Activated T-helper 2 cell treated with anti-CD3 and anti-CD28 coated beads, Interferon-gamma antibody, Interleukin-2, Interleukin-4, amounts not matched to agents 10 μg/mL and 5 μg/mL and 100 μg/mL, durations not matched to agents 14 hours and 24 hours and 36 hours (primary cell): ENCODE results near the gene APC2. TPM values are rescaled to one million over a fixed set of nuclear protein-coding genes. Genes with fewer than 3 reads are reported as not detected.
"Not testable (repeated sequence)": the region's sequence is repeated elsewhere in the genome, so short reads cannot be mapped to it uniquely, and the experiment has no call there.

Experiments used
- DNase-seq: peaks from one replicate; pipeline ENCODE4 v3.0.0; 2021; ENCODE audit warnings: low spot score
- H3K27ac Mint-ChIP-seq: one replicate; pipeline ENCODE4 v1.8.0; 2021; ENCODE audit warnings: mixed read lengths
- H3K27me3 Mint-ChIP-seq: one replicate; pipeline ENCODE4 v1.8.0; 2021; ENCODE audit warnings: low read depth, mixed read lengths
- H3K36me3 Mint-ChIP-seq: one replicate; pipeline ENCODE4 v1.8.0; 2021; ENCODE audit warnings: low read depth, mixed read lengths
- H3K4me1 Mint-ChIP-seq: one replicate; pipeline ENCODE4 v1.8.0; 2021; ENCODE audit warnings: low read depth, mixed read lengths
- H3K4me3 Mint-ChIP-seq: one replicate; pipeline ENCODE4 v1.8.0; 2021; ENCODE audit warnings: low read depth, mild to moderate bottlenecking, moderate library complexity, mixed read lengths
- H3K9me3 Mint-ChIP-seq: one replicate; pipeline ENCODE4 v1.8.0; 2021; ENCODE audit warnings: mixed read lengths
- intact Hi-C: fragments of 100-400 bp; cut with micrococcal nuclease; formaldehyde crosslinking; loops from one replicate; pipeline ENCODE4 v1.15.1; 2023
- total RNA-seq: library from RNA; stranded (reverse); gene quantifications from 2 replicates; pipeline ENCODE4 v1.2.3, GENCODE V29; 2022

Gene APC2
- total RNA-seq, 1 donor from 2014 or later = 0.21 TPM

DNA sequence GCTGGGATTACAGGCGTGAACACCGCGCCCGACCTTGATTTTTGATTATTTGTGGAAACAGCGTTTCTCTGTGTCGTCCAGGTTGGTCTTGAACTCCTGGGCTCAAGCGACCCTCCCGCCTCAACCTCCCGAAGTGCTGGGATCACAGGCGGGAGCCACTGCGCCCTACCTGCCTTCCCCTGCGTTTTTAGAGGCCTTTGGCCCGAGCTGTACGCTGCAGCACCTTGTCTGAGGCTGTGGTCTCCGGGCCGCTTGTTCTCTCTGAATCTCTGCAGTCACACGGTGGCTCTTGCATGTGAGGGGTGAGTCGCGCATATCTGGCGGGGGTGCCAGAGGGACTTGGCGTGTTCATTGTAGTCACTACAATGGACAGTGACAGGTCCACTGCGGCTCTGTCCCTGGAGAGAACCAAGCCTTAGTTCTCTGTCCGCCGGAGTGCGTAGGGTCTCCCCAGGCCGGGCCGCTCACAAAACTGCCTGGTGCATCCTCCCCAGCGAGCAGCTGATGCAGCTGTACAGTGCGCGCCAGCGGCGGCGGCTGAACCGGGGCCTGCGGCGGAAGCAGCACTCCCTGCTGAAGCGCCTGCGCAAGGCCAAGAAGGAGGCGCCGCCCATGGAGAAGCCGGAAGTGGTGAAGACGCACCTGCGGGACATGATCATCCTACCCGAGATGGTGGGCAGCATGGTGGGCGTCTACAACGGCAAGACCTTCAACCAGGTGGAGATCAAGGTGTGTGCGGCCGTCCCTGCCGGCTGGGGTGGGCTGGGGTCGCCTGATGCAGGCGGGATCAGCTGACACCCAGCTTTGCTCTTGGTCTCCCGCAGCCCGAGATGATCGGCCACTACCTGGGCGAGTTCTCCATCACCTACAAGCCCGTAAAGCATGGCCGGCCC lies 10.2 kb upstream of the APC2 start:
- not testable (repeated sequence) for DNase-seq, H3K27me3 Mint-ChIP-seq, H3K9me3 Mint-ChIP-seq
- Mint-ChIP-seq H3K36me3 (peaks cover 56% of the 10 kb centered on the region), H3K27ac (peak overlapping the region; percentile 77), H3K4me1 (peaks cover 14% of the 10 kb centered on the region), H3K4me3 (peak overlapping the region; percentile 99)
- intact Hi-C loops = loop anchor here (10.0 kb wide), 1 partner anchor 75 kb away; the partner anchor contains the start of gene ADAMTSL5

DNA sequence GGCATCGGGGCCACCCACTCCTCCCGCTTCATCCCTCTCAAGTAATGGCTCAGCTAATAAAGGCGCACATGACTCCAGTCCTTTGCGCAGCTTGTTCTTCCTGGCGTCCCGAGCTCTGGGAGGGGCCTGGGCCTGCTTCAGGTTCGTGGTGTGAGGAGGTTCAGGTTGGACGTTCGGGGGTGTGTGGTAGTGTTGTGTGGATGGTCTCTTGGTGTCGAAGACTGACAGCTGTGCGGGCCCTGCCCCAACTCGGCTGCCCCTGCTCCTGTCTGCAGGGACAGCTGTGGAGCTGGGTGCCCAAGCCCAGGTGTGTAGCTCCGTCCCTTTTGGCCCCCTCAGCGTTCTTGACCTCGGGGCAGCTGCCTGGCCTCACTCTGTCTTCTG lies 9.5 kb upstream of the APC2 start:
- DNase-seq = no peak
- H3K36me3 Mint-ChIP-seq = peaks cover 53% of the 10 kb centered on the region

DNA sequence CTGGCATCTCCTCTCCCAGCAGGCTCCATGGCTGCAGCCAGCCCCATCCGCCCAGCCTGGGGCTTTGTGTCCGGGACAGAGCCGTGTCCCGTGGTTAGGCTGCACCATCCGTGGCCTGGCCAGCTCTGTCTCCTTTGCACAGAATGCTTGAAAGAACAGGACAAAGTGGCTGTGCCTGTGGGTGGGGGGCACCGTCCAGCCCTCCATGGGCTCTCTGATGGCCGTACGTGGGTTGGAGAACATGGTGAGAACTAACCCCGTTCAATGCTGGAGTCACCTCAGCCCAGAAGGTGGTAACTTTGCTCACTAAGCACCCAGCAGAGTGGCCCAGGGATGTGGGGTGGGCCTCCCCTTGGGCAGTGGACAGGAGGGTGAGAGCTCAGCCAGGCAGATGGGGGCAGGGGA lies 8.9 kb upstream of the APC2 start:
- Mint-ChIP-seq H3K9me3 (no peaks in the 10 kb centered on the region), H3K4me1 (peaks cover 15% of the 10 kb centered on the region), H3K4me3 (peak overlapping the region; percentile 99), H3K36me3 (peaks cover 48% of the 10 kb centered on the region), H3K27ac (no peak overlapping the region), H3K27me3 (no peaks in the 10 kb centered on the region)
- intact Hi-C loops = loop anchor here (10.0 kb wide), 1 partner anchor 74 kb away; the partner anchor contains the start of gene ADAMTSL5
- no peak for DNase-seq

More for the DNA sequence above, 9.5 kb upstream of the APC2 start:
- Mint-ChIP-seq H3K4me1 (peaks cover 14% of the 10 kb centered on the region), H3K4me3 (peak overlapping the region; percentile 99), H3K9me3 (no peaks in the 10 kb centered on the region), H3K27me3 (no peaks in the 10 kb centered on the region), H3K27ac (peak overlapping the region; percentile 65)
- intact Hi-C loops = loop anchor here (10.0 kb wide), 1 partner anchor 74 kb away; the partner anchor contains the start of gene ADAMTSL5

DNA sequence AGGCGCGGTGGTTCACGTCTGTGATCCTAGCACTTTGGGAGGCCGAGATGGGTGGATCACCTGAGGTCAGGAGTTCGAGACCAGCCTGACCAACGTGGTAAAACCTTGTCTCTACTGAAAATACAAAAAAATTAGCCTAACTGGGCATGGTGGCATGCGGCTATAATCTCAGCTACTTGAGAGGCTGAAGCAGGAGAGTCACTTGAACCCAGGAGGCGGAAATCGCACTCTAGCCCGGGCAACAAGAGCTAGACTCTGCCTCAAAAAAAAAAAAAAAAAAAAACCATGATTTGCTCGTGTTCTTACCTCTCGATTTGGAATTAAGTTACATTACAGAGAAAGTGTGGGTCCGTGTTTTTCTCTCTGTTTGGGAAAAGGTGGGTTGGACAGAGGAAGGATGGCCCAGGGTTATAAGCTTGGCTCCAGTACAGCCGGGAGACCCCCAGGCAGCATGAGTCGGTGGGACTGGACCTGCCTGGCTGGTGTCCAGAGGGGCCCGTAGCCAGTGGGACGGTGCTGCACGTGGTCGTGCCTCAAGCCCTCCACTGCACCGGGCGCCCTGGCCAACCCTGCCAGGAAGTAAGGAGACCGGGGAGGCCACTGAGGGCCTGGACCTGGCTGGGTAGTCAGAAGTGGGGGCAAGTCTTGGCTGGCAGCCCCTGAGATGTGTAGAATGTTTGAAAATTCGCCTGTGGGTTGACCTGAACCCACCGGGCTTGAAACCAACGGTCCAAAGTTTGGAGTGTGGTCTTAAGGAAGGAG lies 8.1 kb upstream of the APC2 start:
- intact Hi-C loops = loop anchor here (10.0 kb wide), 1 partner anchor 73 kb away; the partner anchor contains the start of gene ADAMTSL5
- no peak for DNase-seq
- Mint-ChIP-seq H3K36me3 (peaks cover 48% of the 10 kb centered on the region), H3K4me3 (peak overlapping the region; percentile 56), H3K27ac (no peak overlapping the region), H3K27me3 (peaks cover 3% of the 10 kb centered on the region), H3K9me3 (no peaks in the 10 kb centered on the region), H3K4me1 (peaks cover 15% of the 10 kb centered on the region)

DNA sequence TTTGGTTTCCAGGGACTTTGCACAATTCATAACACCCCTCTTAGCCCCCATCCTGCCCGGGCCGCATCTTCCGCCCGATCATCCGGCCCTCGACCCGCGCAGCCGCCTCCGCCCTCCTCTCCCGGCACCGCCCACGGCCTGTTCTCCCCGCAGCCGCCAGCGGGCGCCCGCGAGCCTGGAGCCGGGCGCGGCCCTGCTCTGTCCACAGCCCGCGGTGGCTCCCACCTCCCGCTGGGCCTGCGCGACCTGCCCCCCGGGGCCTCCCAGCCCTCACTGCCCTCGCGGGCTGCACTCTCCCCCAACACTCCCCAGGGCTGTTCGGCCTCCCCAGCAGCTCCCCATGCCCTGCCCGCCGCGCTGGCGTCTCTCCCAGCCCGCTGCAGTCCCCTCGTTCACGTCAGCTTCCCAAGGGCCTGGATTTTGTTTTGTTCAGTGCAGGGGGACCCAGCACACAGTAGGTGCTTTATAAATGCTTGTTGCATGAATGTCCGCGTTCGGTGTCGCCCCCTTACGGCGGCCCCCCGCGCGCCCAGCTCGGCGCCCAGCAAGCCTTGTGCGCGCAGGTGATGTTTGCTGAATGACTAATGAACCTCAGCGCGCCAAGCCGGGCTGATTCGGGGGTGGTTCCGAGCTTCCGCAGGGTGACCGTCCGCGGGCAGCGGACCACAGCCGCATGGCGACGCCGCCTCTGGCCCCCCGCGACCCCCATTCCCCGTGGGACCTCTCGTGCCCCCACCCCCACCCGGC lies 4.6 kb upstream of the APC2 start:
- no peaks in the 10 kb centered on the region for H3K9me3 Mint-ChIP-seq
- intact Hi-C loops = loop anchor here (10.0 kb wide), 1 partner anchor 69 kb away; the partner anchor contains the start of gene ADAMTSL5
- peaks cover 4% of the 10 kb centered on the region for H3K4me1 Mint-ChIP-seq
- no peak overlapping the region for H3K27ac Mint-ChIP-seq
- peaks cover 24% of the 10 kb centered on the region for H3K27me3 Mint-ChIP-seq
- DNase-seq = peak; percentile 78
- peaks cover 25% of the 10 kb centered on the region for H3K36me3 Mint-ChIP-seq
- peak overlapping the region; percentile 63 for H3K4me3 Mint-ChIP-seq

DNA sequence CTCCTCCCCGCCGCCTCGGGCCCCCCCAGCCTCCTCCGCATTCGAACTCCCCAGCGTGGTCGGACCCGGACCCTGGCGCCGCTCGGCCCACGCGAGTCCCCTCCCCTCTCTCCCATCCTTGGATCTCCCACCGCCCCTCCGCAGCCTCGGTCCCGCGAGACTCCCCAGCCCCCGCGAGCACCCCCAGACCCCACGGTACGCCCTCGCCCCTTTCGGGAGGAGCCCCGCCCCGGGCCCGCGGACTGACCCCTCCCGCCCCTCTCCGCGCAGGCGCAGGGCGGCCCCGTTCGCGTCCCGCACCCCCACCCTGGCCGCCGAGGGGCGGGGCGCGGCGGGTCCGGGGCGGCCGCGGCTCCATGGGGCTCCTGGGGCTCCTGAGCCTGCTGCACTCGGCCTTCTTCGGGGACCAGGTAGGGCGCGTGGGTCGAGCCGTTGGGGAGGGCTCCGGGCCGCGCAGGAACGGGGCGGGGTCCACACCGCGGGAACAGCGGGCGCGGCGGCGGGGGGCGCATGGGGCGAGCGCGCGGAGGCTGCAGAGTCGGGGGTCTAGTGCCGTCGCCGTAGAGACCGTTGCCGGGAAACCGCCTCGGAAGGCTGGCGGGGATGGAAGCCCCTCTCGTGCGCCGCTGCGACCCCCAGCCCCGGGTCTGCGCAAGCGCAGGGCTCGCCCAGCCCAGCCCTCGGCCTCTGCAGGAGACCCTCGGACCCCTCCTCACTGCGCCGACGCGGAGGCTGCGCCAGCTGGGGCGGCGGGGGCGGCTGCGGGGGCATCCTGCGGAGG lies 3.8 kb upstream of the APC2 start:
- Mint-ChIP-seq H3K4me1 (peaks cover 2% of the 10 kb centered on the region), H3K27me3 (peaks cover 32% of the 10 kb centered on the region), H3K36me3 (peaks cover 17% of the 10 kb centered on the region), H3K9me3 (no peaks in the 10 kb centered on the region), H3K27ac (no peak overlapping the region), H3K4me3 (no peak overlapping the region)
- intact Hi-C loops = loop anchor here (10.0 kb wide), 1 partner anchor 69 kb away; the partner anchor contains the start of gene ADAMTSL5
- DNase-seq = no peak

DNA sequence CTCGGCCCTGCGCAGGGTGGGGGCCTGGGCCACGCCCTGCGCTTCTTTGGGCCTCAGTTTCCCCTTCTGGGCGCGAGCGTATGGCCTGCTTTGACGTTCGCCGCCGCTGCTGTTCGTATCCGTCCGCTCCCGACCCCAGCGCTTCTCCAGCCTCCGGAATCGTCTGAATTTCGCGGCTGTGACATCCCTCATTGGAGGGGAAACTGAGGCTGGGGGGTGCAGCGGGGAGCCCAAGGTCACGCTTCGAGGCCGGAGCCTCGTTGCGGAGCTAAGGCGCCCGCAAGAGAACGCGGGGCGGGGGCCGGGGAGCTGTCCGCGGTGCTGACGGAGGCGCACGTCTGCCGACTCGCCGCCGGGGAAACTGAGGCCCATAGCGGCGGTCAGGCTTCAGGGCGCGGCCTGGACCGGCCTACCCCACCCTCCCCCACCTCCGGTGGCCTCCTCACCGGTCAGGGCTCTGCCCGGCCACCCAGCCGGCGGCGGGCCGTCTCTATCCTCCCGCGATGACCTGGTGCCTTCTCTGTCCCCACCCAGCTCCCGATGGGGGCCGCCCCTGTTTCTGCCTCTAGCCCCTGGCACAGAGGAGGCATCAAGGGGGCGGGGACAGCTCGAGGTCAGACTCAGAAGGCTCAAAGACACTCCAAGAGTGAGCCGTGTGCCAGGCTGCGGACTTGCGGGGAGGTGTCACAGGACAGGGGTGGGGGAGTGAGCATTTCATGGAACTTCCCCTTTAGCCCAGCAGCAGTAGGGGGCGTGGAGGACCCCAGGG lies 3.0 kb upstream of the APC2 start:
- no peak for DNase-seq
- peaks cover 2% of the 10 kb centered on the region for H3K4me1 Mint-ChIP-seq
- H3K27ac Mint-ChIP-seq = no peak overlapping the region
- no peaks in the 10 kb centered on the region for H3K9me3 Mint-ChIP-seq
- intact Hi-C loops = loop anchor here (10.0 kb wide), 1 partner anchor 68 kb away; the partner anchor contains the start of gene ADAMTSL5
- H3K27me3 Mint-ChIP-seq = peaks cover 37% of the 10 kb centered on the region
- peaks cover 10% of the 10 kb centered on the region for H3K36me3 Mint-ChIP-seq
- H3K4me3 Mint-ChIP-seq = no peak overlapping the region

DNA sequence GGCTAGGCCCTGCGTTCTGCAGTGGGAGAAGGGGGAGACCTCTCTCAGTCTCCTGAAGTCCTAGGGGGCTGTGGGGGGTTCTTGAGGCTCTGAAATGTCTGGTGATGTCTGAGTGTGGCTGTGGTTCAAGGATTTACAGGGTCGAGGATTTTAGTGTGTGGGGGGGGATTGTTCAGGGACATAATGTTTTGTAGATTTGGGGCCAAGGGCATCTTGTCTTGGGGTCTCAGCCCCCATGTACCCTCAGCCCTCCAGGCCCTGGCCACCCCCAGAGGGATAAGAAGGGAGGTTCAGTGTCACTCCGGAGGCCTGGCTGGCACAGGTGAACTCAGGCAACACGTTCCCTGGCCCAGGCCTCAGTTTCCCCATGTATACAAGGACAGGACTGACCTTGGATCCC lies 2.4 kb upstream of the APC2 start:
- H3K27ac Mint-ChIP-seq = no peak overlapping the region
- DNase-seq = no peak
- H3K36me3 Mint-ChIP-seq = peaks cover 4% of the 10 kb centered on the region
- peaks cover 2% of the 10 kb centered on the region for H3K4me1 Mint-ChIP-seq
- intact Hi-C loops = loop anchor here (10.0 kb wide), 1 partner anchor 67 kb away; the partner anchor contains the start of gene ADAMTSL5
- no peaks in the 10 kb centered on the region for H3K9me3 Mint-ChIP-seq
- H3K4me3 Mint-ChIP-seq = no peak overlapping the region
- H3K27me3 Mint-ChIP-seq = peaks cover 39% of the 10 kb centered on the region

DNA sequence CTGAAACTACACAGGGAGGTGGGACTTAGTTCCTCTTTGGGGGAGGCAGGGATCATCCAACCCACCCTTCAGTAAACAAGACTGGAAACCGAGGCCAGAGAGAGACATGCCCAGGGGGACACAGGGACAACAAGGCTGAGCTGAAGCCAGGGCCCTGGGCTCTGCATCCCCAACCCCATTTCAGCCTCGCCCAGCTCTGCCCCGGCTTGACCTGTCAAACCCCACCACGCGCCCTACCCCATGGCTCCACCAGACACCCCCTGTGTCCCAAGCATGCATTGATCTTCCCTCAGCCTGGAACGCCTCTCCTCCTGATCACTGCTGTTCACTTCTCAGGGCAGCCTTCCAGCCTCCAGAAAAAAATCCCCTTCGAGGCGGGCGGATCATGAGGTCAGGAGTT lies 2.0 kb upstream of the APC2 start:
- no peak overlapping the region for H3K27ac Mint-ChIP-seq
- H3K4me3 Mint-ChIP-seq = no peak overlapping the region
- no peaks in the 10 kb centered on the region for H3K9me3 Mint-ChIP-seq
- DNase-seq = no peak
- intact Hi-C loops = loop anchor here (10.0 kb wide), 1 partner anchor 67 kb away; the partner anchor contains the start of gene ADAMTSL5
- peaks cover 2% of the 10 kb centered on the region for H3K4me1 Mint-ChIP-seq
- H3K36me3 Mint-ChIP-seq = no peaks in the 10 kb centered on the region
- peaks cover 44% of the 10 kb centered on the region for H3K27me3 Mint-ChIP-seq

DNA sequence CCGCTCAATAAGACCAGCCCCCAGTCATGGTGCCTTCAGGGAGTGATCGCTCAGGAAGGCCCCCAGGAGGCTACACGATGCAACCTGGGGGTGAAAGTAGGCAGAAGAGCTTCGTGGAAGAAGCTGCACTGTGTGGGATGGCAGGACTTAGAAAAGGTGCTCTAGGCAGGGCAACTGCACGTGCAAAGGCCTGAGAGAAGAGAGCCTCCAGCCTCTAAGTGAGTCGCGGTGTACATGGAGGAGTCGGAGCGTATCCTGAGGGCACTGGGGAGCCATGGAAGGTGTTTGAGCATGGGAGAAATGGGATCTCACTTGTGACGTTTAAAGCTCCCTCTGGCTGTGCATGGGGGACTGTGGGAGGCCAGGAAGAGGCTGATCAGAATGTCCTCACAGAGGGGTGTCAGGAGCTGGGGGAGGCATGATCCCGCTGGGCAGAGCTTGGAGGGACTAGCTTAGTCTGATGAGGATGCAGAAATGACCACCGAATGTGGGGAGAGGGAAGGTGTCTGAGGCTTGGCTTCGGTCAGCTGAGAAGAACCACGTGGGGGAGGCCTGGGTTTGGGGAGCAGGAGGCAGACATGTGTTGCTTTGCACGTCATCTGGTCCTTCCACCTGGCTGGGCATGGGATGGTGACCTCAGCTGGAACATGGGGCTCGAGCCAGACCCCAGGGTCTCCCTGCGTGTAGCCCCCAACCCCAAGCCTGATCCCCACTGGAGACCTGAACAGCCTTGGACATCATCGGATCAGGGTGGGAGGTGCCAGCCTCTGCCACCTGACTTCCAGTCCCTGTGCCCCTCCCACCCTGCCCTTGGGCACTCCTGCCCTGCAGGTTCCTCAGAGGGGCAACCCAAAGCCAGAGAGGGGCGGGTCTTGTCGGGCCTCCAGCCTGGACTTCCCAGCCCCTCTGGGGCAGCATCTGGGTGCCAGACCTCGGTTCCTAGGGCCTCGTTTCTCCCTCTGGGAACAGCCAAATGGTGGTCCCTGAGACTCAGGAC lies 1.1 kb downstream of the APC2 start:
- Mint-ChIP-seq H3K36me3 (no peaks in the 10 kb centered on the region), H3K4me3 (no peak overlapping the region), H3K27me3 (peaks cover 59% of the 10 kb centered on the region), H3K4me1 (peaks cover 4% of the 10 kb centered on the region), H3K9me3 (no peaks in the 10 kb centered on the region), H3K27ac (no peak overlapping the region)
- intact Hi-C loops = no loop called here
- DNase-seq = no peak
